ENCODE measurements around the gene ADH1C.
"Not testable (repeated sequence)": the region's sequence is repeated elsewhere in the genome, so short reads cannot be mapped to it uniquely, and the experiment has no call there.

Gene ADH1C

GRCh38 chr4:99352602-99353537 is at the start of gene ADH1C:
TSS of gene ADH1C (minus strand) at chr4:99352746. CDS start at chr4:99352675, 71 bp downstream.
- DNase-seq (ENCODE audit: low read depth in 1 of 2, low spot score in 1 of 2): no peak

- no peak for DNase-seq (ENCODE audit: low read depth in 1 of 2, low spot score in 1 of 2)
Observed at GRCh38 chr4:99400831-99401230, 48.3 kb upstream of the ADH1C start.

GRCh38 chr4:99399017-99399416 is 46.5 kb upstream of the ADH1C start:
- DNase-seq (ENCODE audit: low read depth in 1 of 2, low spot score in 1 of 2): no peak

GRCh38 chr4:99395595-99396364 is 43.2 kb upstream of the ADH1C start:
- no peak for DNase-seq (ENCODE audit: low read depth in 1 of 2, low spot score in 1 of 2)

GRCh38 chr4:99394896-99395295 is 42.4 kb upstream of the ADH1C start:
- no peak for DNase-seq (ENCODE audit: low read depth in 1 of 2, low spot score in 1 of 2)

- no peak for DNase-seq (ENCODE audit: low read depth in 1 of 2, low spot score in 1 of 2)
Observed at GRCh38 chr4:99390055-99390454, 37.5 kb upstream of the ADH1C start.

- no peak for DNase-seq (ENCODE audit: low read depth in 1 of 2, low spot score in 1 of 2)
Observed at GRCh38 chr4:99389606-99390005, 37.1 kb upstream of the ADH1C start.

GRCh38 chr4:99383833-99384392 is 31.4 kb upstream of the ADH1C start:
- DNase-seq (ENCODE audit: low read depth in 1 of 2, low spot score in 1 of 2): no peak

GRCh38 chr4:99383399-99383798 is 30.9 kb upstream of the ADH1C start:
- no peak for DNase-seq (ENCODE audit: low read depth in 1 of 2, low spot score in 1 of 2)

GRCh38 chr4:99382745-99383360 is 30.3 kb upstream of the ADH1C start:
- DNase-seq (ENCODE audit: low read depth in 1 of 2, low spot score in 1 of 2): no peak

GRCh38 chr4:99381588-99382175 is 29.1 kb upstream of the ADH1C start:
- DNase-seq (ENCODE audit: low read depth in 1 of 2, low spot score in 1 of 2): no peak

GRCh38 chr4:99379571-99379970 is 27.0 kb upstream of the ADH1C start:
- no peak for DNase-seq (ENCODE audit: low read depth in 1 of 2, low spot score in 1 of 2)

- no peak for DNase-seq (ENCODE audit: low read depth in 1 of 2, low spot score in 1 of 2)
Observed at GRCh38 chr4:99378876-99379275, 26.3 kb upstream of the ADH1C start.

GRCh38 chr4:99377341-99377740 is 24.8 kb upstream of the ADH1C start:
- DNase-seq (ENCODE audit: low read depth in 1 of 2, low spot score in 1 of 2): not testable (repeated sequence)

- DNase-seq (ENCODE audit: low read depth in 1 of 2, low spot score in 1 of 2): not testable (repeated sequence)
Observed at GRCh38 chr4:99372464-99372863, 19.9 kb upstream of the ADH1C start.

- DNase-seq (ENCODE audit: low read depth in 1 of 2, low spot score in 1 of 2): not testable (repeated sequence)
Observed at GRCh38 chr4:99367817-99368216, 15.3 kb upstream of the ADH1C start.

- no peak for DNase-seq (ENCODE audit: low read depth in 1 of 2, low spot score in 1 of 2)
Observed at GRCh38 chr4:99366491-99366890, 13.9 kb upstream of the ADH1C start.

GRCh38 chr4:99362768-99363167 is 10.2 kb upstream of the ADH1C start:
- DNase-seq (ENCODE audit: low read depth in 1 of 2, low spot score in 1 of 2): no peak

- DNase-seq (ENCODE audit: low read depth in 1 of 2, low spot score in 1 of 2): no peak
Observed at GRCh38 chr4:99361899-99362275, 9.3 kb upstream of the ADH1C start.

- no peak for DNase-seq (ENCODE audit: low read depth in 1 of 2, low spot score in 1 of 2)
Observed at GRCh38 chr4:99361268-99361898, 8.8 kb upstream of the ADH1C start.

Measured in activated CD4-positive, alpha-beta T cell treated with anti-CD3 and anti-CD28 coated beads, Interleukin-2, amount 50 U/mL, for 24 hours (primary cell).